Activated CD4-positive, alpha-beta T cell treated with anti-CD3 and anti-CD28 coated beads, Interleukin-2, amount 50 U/mL, for 24 hours (primary cell): ENCODE data around the gene TXNRD1.
A peak's percentile ranks its signal among the peaks of the same experiment; 100 is the strongest.
"Not testable (repeated sequence)": the region's sequence is repeated elsewhere in the genome, so short reads cannot be mapped to it uniquely, and the experiment has no call there.

Experiments
- DNase-seq, 2 donors: peaks; one replicate each; pipeline ENCODE4 v3.0.0-alpha.2; 2020; ENCODE audit warnings: low read depth in 1 of 2, low spot score in 1 of 2

The TXNRD1 gene

DNA sequence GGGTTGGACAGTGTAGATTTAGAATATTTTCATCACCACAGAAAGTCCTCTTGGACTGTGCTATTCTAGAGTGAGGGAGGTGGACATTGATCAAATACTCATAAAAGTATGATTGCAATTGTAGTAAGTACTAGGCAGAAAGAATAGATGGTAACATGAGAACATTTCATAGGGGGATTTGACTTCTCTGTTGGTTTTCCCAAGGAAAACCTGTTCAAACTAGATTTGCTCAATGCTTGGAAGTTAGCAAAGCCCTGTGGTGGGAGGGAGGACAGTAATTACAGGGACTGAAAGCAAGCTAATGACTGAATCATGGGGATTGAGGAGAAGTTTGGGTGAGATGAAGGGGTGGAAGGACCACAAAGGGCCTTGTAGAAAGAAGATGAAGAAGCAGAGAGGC, 63.6 kb downstream of the TXNRD1 start:
- no peak for DNase-seq

GRCh38 chr12:104280111-104280510, 64.5 kb downstream of the TXNRD1 start:
- no peak for DNase-seq

- DNase-seq = no peak
Measured at GRCh38 chr12:104280717-104281458, 65.3 kb downstream of the TXNRD1 start.

DNA sequence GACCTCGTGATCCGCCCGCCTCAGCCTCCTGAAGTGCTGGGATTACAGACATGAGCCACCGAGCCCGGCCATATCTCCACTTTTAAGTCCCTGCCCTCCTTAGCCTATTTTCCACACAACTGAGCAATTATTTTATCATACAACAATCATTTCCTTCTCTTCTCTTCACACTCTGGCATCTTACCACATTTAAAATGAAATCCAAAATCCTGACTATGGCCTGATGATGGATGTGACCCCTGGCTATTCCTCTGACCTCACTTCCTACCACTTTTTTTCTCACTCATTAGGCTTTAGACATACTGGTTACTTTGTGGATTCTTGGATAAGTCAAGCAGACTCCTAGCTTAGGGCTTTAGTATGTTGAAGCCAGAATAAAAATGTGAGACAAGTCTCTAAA, 66.1 kb downstream of the TXNRD1 start:
- no peak for DNase-seq

GRCh38 chr12:104282109-104282508, 66.5 kb downstream of the TXNRD1 start:
- DNase-seq = no peak

GRCh38 chr12:104285740-104286515, 70.3 kb downstream of the TXNRD1 start:
- no peak for DNase-seq

- DNase-seq = peak; percentile 74 to 89
Measured at GRCh38 chr12:104286516-104287482, 71.2 kb downstream of the TXNRD1 start.

DNA sequence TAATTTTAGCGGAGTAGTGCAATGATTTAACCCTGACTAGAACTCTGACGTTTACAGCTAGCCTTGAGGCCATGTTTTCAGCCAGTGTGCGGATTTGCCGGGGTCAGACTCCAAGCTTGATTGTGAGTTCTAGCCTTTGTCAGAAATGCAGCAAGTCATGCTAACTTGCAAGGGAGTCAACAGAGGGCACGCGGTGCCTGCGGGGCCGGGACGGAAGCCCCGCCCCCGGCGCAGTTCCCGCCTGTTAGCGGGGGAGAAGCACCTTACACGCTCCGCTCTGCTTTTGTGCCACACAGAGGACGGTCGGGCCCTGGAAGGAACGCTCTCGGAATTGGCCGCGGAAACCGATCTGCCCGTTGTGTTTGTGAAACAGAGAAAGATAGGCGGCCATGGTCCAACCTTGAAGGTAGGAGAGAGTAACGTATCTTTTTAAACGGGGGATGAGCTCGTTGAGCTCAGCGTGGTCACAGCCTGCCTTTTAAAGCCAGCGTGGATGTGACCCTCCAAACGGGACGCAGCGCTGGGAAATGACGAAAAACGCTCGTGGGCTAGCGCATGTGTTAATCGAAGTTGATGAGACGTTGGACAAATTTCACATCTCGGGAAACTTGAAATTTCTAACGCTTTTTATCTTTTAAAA, 73.2 kb downstream of the TXNRD1 start:
- DNase-seq = peak; percentile 71 to 78

DNA sequence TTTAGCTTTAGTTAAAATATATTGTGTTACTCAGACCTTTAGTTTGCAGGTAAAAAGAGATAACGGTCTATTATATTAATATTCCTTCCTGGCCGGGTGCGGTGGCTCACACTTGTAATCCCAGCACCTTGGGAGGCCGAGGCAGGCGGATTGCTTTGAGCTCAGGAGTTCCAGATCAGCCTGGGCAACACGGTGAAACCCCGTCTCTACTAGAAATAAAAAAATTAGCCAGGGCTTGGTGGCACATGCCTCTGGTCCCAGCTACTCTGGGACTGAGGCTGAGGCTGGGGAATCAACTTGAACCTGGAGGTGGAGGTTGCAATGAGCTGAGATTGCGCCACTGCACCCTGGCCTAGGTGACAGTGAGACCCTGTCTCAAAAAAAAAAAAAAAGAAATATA, 74.7 kb downstream of the TXNRD1 start:
- DNase-seq = no peak

- no peak for DNase-seq
Measured at GRCh38 chr12:104290855-104291254, 75.3 kb downstream of the TXNRD1 start.

DNA sequence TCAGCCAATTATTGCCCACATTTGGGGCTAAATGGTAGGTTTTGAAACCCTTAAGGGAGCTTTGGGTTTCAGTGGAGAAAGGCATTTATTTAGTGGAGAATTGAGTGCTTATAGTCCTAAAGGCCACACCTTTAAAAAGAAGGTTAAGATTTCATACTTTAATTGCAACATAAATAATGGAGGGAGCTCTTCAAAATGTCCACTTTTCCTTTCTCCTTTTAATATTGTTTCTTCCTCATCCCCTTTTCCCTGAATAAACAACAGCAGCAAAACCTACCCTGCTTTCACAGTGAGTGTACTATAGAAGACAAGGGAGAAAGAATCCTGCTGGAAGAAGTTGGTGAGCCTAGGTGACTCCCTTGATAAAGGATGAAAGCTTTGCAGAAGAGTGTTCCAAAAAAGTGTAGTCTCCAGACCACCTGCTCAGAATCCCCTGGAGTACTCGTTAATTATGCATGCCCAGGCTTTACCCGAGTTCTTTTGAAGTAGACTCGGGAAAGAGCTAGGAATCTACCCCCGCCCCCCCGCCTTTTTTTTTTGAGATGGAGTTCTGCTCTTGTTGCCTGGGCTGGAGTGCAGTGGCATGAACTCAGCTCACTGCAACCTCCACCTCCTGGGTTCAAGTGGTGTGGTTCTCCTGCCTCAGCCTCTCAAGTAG, 76.4 kb downstream of the TXNRD1 start:
- no peak for DNase-seq

DNA sequence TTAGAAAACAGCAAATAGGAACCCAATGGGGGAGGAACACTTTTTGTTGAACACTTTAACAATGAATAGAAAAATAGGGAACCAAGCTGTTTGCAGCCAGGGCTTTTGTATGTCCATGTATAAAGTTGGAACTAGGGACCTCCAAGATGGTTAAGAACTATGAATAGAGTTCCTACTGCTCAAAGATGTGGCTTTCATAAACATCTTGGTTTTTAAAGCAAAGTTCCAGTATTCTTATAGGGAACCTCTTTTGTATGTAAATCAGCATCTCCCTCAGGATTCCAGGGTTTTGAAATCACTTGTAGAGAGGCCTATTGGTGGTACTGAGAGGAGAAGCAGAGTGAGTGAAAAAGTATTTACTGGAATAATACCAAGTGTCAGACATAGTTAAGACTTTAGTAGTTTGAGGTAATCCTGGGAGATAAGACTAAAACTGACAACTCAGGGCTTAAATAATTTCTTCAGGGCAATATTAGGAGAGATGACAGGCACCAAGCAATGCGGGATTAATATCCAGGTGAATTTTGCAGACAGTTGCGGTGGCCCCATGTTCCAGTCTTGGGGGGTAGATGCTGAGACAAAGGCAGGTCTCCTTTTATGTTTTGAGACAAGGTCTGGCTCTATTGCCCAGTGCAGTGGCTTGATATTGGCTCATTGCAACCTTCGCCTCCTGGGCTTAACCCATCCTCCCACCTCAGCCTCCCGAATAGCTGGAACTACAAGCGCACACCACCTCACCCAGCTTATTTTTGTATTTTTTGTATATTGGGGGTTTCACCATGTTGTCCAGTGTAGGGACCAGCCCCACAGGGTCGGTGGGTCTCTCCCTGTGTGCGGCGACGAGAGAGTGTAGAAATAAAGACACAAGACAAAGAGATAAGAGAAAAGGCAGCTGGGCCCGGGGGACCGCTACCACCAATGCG, 77.6 kb downstream of the TXNRD1 start:
- no peak for DNase-seq

DNA sequence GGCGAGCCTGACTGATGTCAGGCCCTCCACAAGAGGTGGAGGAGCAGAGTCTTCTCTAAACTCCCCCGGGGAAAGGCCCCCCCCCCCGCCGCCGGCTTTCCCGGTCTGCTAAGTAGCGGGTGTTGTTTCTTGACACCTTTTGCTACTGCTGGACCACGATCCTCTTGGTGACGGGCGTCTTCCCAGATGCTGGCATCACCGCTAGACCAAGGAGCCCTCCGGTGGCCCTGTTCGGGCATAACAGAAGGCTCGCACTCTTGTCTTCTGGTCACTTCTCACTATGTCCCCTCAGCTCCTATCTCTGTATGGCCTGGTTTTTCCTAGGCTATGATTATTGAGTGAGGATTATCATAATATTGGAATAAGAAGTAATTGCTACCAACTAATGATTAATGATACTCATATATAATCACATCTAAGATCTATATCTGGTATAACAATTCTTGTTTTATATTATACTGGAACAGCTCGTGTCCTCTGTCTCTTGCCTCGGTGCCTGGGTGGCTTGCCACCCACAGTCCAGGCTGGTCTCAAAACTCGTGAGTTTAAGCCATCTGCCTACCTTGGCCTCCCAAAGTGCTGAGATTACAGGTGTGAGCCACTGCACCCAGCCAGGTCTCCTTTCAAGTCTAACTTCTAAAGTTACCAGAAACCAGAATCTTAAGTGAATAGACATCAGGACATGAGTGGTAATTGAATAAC, 78.7 kb downstream of the TXNRD1 start:
- DNase-seq = not testable (repeated sequence)

DNA sequence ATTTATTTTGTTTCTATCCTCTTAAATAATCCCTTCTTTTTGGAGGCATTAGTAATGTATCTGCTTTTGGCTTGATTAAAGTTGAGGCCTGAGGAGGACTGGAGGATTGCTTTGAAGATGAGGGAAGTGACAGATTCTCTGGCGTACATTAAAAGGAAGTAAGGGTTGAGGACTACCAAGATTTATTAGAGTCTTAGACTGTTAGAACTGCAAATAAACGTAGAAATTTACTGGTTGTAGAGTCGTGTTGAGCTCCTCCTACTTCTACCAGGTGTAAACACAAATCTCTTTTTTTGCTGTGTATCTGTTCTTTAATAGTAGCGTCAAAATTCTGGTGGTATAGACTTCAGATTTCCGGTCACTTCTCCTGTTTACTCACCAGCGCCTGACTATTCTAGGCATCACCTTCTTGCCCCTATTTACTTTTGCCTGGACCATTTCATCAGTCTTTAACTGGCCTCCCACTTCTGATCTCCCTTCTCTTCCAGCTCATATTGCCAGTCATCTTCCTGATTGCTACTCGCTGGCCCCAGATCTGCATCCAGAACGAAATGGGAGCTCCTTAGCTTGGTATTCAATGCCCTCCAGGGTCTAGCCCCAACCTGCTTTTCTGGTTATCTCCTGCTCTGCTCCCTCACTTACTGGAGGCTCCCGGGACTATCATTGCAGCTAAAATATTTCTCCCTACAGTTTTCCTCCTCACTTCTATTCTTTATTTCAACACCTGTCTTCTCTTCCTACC, 79.5 kb downstream of the TXNRD1 start:
- no peak for DNase-seq

GRCh38 chr12:104295954-104296353, 80.4 kb downstream of the TXNRD1 start:
- no peak for DNase-seq

- DNase-seq = no peak
Measured at GRCh38 chr12:104296718-104297117, 81.1 kb downstream of the TXNRD1 start.

DNA sequence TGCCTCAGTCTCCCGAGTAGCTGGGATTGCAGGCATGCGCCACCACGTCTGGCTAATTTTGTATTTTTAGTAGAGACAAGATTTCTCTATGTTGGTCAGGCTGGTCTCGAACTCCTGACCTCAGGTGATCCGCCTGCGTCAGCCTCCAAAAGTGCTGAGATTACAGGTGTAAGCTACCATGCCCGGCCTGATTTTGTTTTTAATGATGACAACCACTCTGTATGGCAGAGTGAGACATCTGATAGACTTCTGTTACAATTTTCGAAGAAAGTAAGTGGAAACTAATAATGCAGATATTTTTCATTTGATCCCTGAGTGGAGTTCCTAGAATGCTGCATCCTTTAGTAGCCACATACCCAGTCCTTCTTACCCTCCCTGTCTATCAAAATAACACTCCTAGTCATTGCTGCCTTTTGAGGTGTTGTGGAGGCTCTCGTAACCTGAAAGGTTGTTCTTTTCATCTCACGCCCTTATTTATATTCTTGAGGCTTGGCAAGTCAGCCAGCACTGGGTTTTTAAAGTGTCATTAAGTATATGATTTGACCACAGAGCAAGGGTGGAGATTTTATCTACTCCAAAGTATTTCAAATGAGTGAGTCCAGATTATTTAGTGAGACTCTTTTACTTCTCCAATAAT, 82.0 kb downstream of the TXNRD1 start:
- no peak for DNase-seq
